ENCODE measurements around the gene ZNF526.

Gene ZNF526

DNA sequence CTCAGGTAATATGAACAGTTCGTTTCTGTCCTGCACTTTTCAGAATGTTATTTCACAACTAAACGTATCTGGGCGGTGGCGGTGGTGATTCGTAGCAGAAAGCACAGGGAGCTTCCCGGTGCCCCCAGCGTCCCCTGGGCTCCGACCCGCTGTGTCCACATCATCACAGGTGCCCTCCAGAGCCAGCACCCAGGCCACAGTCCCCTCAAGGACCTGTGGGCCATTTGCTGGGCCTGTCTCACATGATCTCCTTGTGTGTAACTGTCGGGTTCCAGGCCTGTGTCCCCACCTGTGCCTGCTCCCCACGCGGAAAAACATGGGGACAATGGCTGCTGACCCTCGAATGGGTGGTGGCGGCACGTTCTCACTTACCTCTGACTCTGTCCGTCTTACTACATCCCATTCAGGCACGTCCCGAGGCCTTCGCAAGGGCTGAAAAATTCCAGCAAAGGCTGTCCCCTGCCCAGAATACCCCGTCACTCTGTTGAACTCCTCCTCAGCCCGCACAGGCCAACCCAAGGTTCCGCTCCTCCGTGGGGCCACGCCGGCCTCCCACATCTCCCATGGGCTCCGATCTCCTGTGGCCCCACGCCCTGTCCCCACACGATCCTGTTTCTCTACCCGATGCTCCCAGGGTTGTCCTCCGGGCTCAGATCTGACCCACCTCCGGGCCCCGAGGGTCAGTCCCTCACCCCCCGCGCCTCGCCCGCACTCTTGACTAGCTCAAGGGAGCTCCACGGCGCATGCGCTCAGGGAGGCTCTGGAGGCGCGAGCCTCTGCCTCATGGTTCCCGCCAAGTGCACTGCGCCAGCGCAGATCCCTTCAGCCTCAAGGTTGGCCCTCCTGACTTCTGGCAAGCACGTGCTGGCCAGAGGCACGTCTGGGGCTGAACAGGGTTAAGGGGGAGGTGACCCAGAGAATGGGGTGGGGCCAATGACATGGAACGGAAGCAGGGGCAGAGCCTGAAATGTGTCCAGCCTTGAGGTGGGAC is 23.8 kb upstream of the ZNF526 start:
- no peak for DNase-seq (ENCODE audit: low read depth in 2 of 2)

- no peak for DNase-seq (ENCODE audit: low read depth in 2 of 2)
These were observed 22.7 kb upstream of the ZNF526 start for GRCh38 chr19:42197375-42197817.

DNA sequence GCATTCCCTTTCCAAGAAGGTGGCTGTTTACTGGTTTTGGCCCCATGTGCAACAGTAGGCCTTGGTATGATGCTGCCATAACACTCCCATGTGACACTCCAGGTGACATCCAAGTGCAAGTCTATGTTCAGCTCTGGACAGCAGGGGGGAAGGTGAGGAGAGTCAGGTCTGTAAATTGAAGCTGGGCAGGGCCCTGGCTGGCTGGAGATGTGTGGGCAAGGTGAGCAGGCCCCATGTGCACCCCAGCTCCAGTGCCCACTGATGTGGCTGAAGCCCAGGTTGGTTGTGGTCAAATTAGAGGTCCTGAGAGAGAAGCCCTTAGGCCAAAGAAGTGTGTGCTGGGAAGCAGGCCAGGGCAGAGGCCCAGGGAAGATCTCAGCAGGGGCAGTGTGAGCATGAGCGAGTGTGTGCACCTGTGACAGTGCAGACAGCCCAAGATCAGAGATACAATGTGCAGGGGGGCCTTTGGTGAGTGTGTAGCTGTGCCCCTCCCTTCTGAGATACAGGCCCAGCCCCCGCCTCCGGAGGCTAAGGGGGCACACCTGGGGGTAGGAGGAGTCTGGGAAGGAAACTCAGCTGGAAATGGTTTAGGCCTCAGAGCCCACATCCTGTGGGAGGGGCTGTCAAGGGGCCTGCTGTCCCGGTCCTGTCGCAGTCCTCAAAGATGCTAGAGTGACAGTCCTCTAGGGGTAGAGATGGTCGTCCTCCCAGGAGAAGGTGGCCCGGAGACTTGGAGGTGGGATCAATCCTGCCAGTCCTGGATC is 21.3 kb upstream of the ZNF526 start:
- no peak for DNase-seq (ENCODE audit: low read depth in 2 of 2)

- DNase-seq (ENCODE audit: low read depth in 2 of 2) = peak; percentile 48 to 56
These were observed 20.5 kb upstream of the ZNF526 start for GRCh38 chr19:42199440-42200115.

GRCh38 chr19:42200116-42200715 is 19.9 kb upstream of the ZNF526 start:
- DNase-seq (ENCODE audit: low read depth in 2 of 2) = no peak

GRCh38 chr19:42201489-42202289 is 18.4 kb upstream of the ZNF526 start:
- DNase-seq (ENCODE audit: low read depth in 2 of 2) = no peak

- no peak for DNase-seq (ENCODE audit: low read depth in 2 of 2)
These were observed 17.7 kb upstream of the ZNF526 start for GRCh38 chr19:42202290-42202880.

DNA sequence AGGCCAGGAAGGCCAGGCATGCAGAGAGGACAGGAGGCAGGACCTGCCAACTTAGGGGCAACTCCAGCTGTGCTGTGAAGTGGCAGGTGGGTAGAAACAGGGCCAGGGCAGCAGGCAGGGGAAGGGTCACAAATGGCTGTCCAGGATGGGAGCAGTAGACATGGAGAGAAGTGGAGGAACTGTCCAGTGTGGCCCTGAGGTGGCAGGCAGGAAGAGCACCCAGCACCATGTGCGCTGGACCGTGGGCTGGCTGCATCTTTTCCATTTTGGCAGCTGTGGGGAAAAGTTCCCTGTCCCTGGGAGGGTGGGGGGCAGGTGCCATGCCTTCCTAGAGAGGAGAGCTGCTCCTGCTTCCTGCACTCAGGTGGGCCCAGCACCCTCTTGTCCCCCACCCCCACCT is 16.4 kb upstream of the ZNF526 start:
- no peak for DNase-seq (ENCODE audit: low read depth in 2 of 2)

GRCh38 chr19:42204664-42205063 is 15.4 kb upstream of the ZNF526 start:
- DNase-seq (ENCODE audit: low read depth in 2 of 2) = no peak

DNA sequence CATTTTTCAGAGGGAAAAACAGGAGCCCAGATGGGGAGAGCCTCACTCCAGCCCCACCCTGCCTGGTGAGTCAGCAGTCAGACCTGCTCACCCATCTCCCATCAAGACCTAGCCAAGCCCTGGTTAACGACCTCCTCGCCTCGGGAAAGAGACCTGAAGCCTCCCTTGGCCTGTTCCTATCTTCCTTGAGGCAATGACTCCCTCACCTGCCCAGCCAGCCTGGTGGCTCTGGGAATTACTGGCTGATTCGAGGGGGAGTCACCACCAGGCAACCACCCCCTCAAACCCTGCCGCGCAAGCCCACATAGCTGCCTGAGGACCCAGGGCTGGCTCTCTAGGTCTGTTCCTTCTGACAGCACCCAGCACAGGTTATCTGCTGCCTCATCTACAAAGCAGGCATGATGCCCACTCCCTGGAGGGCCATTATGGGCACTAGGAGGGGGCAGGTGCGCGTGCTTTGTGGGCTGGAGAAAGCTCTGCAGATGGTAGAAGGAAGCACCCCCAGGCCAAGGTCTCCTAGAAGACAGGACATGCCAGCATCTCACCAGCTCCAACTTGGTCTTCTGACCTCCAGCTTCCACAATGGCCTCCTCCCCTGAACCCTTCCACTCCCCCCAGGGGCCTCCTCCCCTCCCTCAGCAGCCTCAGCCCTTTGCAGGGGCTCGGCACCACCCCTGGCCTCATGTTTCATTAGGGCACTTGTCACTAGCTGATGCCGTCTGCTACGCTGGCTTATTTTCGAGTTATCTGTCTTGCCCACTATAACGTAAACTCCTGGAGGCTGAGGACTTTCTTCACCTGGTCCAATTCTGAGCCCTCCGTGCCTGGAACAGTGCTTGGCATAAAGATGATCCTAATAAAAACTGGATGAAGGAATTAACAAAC is 13.0 kb upstream of the ZNF526 start:
- DNase-seq (ENCODE audit: low read depth in 2 of 2) = no peak

DNA sequence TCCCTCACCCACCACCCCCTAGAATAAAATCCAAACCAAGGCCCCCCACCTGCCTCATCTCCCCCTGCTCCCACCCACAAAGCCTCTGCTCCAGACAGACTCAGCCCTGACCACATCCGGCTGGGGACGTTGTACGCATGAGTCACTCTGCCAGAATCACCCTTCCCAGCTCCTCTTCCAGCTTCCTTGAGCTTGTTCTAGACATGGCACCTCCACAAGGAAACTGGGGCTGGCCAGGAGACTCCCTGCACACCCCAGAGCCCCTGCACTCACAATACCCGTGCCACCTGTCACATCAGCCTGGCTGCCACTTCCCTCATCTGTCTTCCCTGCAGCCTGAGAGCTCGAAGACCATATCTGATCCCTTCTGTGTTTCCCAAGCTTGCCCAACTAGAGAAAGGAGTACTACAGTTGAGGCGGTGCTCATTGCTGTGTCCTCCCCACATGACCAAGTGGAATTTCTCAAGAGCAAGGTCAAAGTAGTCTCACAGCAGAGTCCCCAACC is 12.3 kb upstream of the ZNF526 start:
- no peak for DNase-seq (ENCODE audit: low read depth in 2 of 2)

DNA sequence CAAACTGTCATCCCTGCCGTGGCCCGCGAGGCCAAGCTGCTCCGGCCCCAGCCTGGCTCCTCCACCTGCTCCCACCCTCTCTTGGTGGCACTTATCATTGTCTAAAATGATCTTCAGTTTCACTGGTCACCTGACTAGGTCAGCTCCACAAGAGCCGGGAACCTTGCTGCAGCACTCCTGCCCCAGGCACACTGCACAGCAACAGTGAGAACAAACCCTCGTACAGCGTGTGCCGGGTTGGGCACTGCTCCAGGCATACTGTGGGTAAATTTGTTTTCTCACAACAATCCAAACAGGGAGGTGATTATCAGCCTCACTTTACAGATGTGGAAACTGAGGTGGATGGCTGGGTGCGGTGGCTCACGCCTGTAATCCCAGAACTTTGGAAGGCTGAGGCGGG is 11.5 kb upstream of the ZNF526 start:
- no peak for DNase-seq (ENCODE audit: low read depth in 2 of 2)

GRCh38 chr19:42212886-42213285 is 7.2 kb upstream of the ZNF526 start:
- DNase-seq (ENCODE audit: low read depth in 2 of 2) = no peak

- DNase-seq (ENCODE audit: low read depth in 2 of 2) = no peak
These were observed 5.2 kb upstream of the ZNF526 start for GRCh38 chr19:42214810-42215485.

DNA sequence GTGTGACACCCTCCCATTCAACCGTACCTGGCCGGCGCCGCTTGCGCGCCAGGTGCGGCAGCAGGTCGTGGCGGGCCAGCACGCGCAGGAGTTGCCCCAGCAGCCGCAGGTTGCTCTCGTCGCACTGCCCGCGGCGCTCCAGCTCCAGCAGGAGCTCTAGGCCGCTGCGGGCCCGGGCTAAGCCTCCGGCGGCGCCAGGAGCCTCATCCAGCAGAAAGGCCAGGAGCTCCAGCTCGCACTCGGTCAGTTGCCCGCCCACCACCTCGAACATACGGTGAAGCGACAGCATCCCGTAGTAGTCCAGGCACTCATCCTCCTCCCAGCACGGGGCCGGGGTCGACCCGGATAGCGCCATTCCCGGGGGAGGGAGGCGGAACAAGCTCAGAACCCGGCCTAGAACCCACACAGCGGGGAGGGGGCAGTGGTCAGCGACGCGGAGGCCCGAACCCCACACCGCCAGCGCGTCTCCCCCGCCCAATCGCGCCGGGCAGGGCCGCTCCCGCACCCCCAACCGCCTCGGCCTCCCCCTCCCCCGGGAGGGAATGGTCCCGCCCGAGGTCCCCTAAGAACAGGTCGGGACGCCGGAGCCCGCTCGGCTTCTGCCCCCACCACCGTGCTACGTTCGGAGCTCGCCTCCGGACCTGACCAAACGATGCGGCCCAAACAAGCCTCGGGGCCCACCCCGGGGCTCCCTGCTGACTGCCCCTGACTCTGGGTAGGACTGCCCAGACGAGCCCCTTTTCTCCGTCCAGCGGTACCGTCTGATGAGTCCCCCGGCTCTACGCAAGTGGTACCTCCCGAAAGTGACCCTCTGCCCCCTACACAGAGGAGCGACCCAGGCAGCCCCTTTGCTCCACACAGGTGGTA is 3.2 kb upstream of the ZNF526 start:
- DNase-seq (ENCODE audit: low read depth in 2 of 2) = peak in 1 of 2 donors; percentile 27

DNA sequence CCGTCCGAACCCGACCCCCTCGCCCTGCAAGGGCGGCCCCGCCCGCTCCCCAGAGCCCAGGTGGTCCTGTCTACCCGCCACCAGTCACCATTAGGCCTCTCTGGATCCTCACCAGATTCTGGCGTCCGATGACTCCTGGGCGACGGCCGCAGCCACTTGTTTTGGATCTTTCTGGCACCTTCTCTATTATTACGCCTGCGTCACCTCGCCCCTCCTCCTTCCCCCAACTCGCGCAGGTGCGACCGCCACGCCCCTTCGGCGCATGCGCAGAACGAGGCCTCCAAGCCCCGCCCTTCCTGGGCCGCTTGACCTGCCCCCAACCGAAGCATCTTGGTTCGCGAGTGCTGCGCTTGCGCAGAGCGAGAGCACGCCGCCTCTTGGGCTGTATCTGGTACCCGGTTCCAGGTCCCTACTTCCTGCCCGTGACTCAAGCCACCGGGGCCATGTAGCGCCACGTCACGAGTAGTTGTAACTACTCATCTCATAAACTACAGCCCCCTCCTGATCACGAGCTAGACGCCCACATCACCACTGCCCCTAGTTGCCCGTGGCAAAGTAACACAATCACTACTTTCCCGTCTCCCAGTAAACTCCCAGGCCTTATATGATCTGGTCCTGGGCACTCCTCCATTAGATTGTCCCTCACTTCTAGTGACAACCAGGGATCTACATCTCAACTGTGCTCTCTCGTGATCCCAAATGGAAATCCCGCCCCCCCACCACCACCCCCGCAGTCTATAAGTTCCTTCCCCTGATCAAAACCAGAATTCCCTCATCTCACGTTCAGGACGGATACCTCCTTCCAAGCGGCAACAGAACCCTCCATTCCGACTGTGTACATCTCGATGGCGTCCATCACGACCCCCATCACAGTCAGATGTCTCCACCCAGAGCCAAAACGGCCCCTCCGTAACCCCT is 2.3 kb upstream of the ZNF526 start, which contains the start of gene DEDD2:
Gene DEDD2 (minus strand): TSS at position 158 of the 918 bp plus-strand sequence. CDS start 670 bp downstream, outside the sequence.
- DNase-seq (ENCODE audit: low read depth in 2 of 2) = peak; percentile 97 to 99

DNA sequence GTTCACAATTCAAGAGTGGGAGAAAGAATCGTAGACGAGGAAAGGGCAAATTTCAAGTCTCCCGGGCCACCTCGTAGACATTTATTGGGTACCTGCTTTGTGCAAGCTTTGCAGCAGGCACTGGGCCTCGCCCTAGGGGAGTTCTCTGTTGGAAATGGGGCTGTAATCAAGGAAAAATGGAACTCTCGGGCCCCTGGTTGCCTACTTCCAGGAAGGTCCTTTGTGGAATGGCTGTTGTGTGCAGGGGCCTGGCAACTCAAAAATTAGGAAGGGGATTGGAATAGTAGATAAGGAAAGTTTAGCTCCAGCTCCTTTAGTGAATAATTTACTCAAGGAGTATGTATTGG is 612 bp downstream of the ZNF526 start:
- DNase-seq (ENCODE audit: low read depth in 2 of 2) = no peak

Data from stimulated activated CD4-positive, alpha-beta T cell treated with anti-CD3 and anti-CD28 coated beads, Interleukin-4, amount 100 ng/mL, for 48 hours (primary cell).